Coronary artery (tissue), 2 donors: ENCODE data around the gene OTOG.

ENCODE experiments used
- DNase-seq: peaks from one replicate; pipeline ENCODE4 v3.0.0-alpha.2; 2017; ENCODE audit warnings: low spot score
- H3K27ac ChIP-seq, 2 donors: fragments of 200-600 bp; sonication (generic); one replicate each; pipeline ENCODE4 v1.5.1; 2016 to 2019
- H3K4me3 ChIP-seq: fragments of 200-600 bp; sonication (generic); 2 replicates; pipeline ENCODE4 v1.5.1; 2016; ENCODE audit warnings: mild to moderate bottlenecking, moderate library complexity
- CTCF ChIP-seq: fragments of 200-600 bp; sonication (generic); IDR thresholded peaks from one replicate; pipeline ENCODE4 v1.5.1; 2019; ENCODE audit warnings: antibody characterized with exemption

Gene OTOG

GRCh38 chr11:17633279-17633986 lies 86.4 kb downstream of the OTOG start:
- TF ChIP-seq CTCF = no peak
- DNase-seq = no peak
- no peak overlapping the region for H3K4me3 ChIP-seq
- no peak overlapping the region for H3K27ac ChIP-seq

- TF ChIP-seq CTCF = no peak
- no peak for DNase-seq
These were observed 87.1 kb downstream of the OTOG start for GRCh38 chr11:17633987-17634775.

GRCh38 chr11:17634776-17635550 lies 87.9 kb downstream of the OTOG start:
- Histone ChIP-seq H3K27ac (no peak overlapping the region), H3K4me3 (no peak overlapping the region)
- no peak for TF ChIP-seq CTCF

More at GRCh38 chr11:17633987-17634775, 87.1 kb downstream of the OTOG start:
- Histone ChIP-seq H3K27ac (no peak overlapping the region), H3K4me3 (no peak overlapping the region)

GRCh38 chr11:17635551-17635938 lies 88.5 kb downstream of the OTOG start:
- DNase-seq = no peak
- no peak overlapping the region for H3K27ac ChIP-seq
- no peak overlapping the region for H3K4me3 ChIP-seq
- TF ChIP-seq CTCF = no peak

More at GRCh38 chr11:17634776-17635550, 87.9 kb downstream of the OTOG start:
- DNase-seq = no peak

GRCh38 chr11:17636721-17637120 lies 89.7 kb downstream of the OTOG start:
- no peak for TF ChIP-seq CTCF
- DNase-seq = no peak
- H3K4me3 ChIP-seq = no peak overlapping the region
- H3K27ac ChIP-seq = no peak overlapping the region

- no peak for TF ChIP-seq CTCF
- Histone ChIP-seq H3K4me3 (no peak overlapping the region), H3K27ac (no peak overlapping the region)
- DNase-seq = no peak
These were observed 90.8 kb downstream of the OTOG start for GRCh38 chr11:17637901-17638300.
